Sigmoid colon (tissue), 4 donors: ENCODE results near the gene CNN2.
"Not testable (repeated sequence)": the region's sequence is repeated elsewhere in the genome, so short reads cannot be mapped to it uniquely, and the experiment has no call there.

Experiments used
- EP300 ChIP-seq, 4 donors: sonication (generic); formaldehyde crosslinking; IDR thresholded peaks; one replicate each; pipeline ENCODE4 v1.6.1; 2017; ENCODE audit warnings: antibody characterized with exemption in 4 of 4
- TF ChIP-seq, protein P1 (sequence below), 4 experiments: fragments of 450-650 bp in 3 of 4; fragments of 200-600 bp in 1 of 4; IDR thresholded peaks; one replicate each; pipeline ENCODE4 v1.5.1; 2016 to 2019; ENCODE audit warnings: antibody characterized with exemption in 4 of 4, mild to moderate bottlenecking in 3 of 4, moderate library complexity in 2 of 4

DNA sequence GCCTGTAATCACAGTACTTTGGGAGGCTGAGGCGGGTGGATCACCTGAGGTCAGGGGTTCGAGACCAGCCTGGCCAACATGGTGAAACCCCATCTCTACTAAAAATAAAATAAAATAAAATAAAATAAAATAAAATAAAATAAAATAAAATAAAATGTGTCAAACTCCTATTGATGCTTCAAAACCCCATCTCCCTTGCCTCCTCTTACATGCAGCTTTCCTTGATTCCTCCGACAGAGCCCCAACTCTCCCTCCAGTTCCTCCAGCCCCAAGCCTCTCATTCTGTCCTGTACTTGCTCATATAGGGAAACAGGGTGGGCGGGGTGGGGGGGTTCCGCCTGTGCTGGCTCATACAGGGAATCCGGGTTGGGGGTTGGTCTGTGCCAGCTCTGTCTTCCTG, 1.3 kb upstream of the CNN2 start:
- TF ChIP-seq, protein P1, sequence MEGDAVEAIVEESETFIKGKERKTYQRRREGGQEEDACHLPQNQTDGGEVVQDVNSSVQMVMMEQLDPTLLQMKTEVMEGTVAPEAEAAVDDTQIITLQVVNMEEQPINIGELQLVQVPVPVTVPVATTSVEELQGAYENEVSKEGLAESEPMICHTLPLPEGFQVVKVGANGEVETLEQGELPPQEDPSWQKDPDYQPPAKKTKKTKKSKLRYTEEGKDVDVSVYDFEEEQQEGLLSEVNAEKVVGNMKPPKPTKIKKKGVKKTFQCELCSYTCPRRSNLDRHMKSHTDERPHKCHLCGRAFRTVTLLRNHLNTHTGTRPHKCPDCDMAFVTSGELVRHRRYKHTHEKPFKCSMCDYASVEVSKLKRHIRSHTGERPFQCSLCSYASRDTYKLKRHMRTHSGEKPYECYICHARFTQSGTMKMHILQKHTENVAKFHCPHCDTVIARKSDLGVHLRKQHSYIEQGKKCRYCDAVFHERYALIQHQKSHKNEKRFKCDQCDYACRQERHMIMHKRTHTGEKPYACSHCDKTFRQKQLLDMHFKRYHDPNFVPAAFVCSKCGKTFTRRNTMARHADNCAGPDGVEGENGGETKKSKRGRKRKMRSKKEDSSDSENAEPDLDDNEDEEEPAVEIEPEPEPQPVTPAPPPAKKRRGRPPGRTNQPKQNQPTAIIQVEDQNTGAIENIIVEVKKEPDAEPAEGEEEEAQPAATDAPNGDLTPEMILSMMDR (IDR thresholded peaks at IDR 0.05), result not testable (repeated sequence)
- not testable (repeated sequence) for TF ChIP-seq EP300 (IDR thresholded peaks at IDR 0.05)
